Right ventricle myocardium superior (tissue), 1 donor: ENCODE results near the gene ARF1. TPM values are rescaled to one million over a fixed set of nuclear protein-coding genes. Genes with fewer than 3 reads are reported as not detected.

Source experiments
- ATAC-seq: fragments of 200-7000 bp; cut with Tn5 transposase; one replicate; pipeline ENCODE4 v1.9.1; 2020; ENCODE audit warnings: mild to moderate bottlenecking; ENCODE audit not compliant: poor library complexity
- DNase-seq: peaks from one replicate; pipeline ENCODE4 v3.0.0-alpha.2; 2020
- intact Hi-C: fragments of 100-400 bp; cut with DNase I; formaldehyde crosslinking; loops from one replicate; pipeline ENCODE4 v1.11.2; 2022
- long read RNA-seq: library from polyadenylated mRNA; unstranded; transcript quantifications from one replicate; pipeline ENCODE4 v2.0.0, GENCODE V29; 2021
- total RNA-seq: library from RNA; stranded (reverse); fragmentation: NEBNext Ultra II Directional; extraction: Animal tissue kit (Norgen Biotek cat#: 25700); gene quantifications from one replicate; pipeline ENCODE4 v1.2.1, GENCODE V29; 2021
- donor health status: DM: no; HTN: yes; CAD: no; lungs with severe emphysema.

The ARF1 gene
- 251 TPM for total RNA-seq
- long read RNA-seq, transcript ARF1-210 (5 exons, 597 nt) = minor isoform, 5 of 976 reads
- long read RNA-seq, transcript ARF1-201 (5 exons, 1,888 nt) = major isoform, 877 of 976 reads
- long read RNA-seq, transcript ARF1-213 (5 exons, 1,972 nt) = minor isoform, 14 of 976 reads
- long read RNA-seq, partial matches to known transcripts = 46 of 976 reads
- long read RNA-seq, other reads (novel, unspliced or antisense) = 28 of 976 reads

- intact Hi-C loops = no loop called here
- DNase-seq (peak; percentile 95), ATAC-seq (peak; percentile 94)
Observed at GRCh38 chr1:228082214-228082917, at the start of gene ARF1. Gene ARF1 (plus strand): TSS chr1:228082708. CDS start chr1:228097115, 14,407 bp downstream.

- DNase-seq = no peak
- no peak for ATAC-seq
- intact Hi-C loops = no loop called here
Observed at GRCh38 chr1:228033376-228033775, 49.1 kb upstream of the ARF1 start.

GRCh38 chr1:228034954-228035837 is 47.3 kb upstream of the ARF1 start:
- no peak for ATAC-seq

GRCh38 chr1:228035844-228036243 is 46.7 kb upstream of the ARF1 start:
- intact Hi-C loops = no loop called here
- no peak for ATAC-seq
- DNase-seq = no peak

More at GRCh38 chr1:228034954-228035837, 47.3 kb upstream of the ARF1 start:
- intact Hi-C loops = no loop called here
- DNase-seq = no peak

GRCh38 chr1:228036701-228037231 is 45.7 kb upstream of the ARF1 start:
- no peak for ATAC-seq
- intact Hi-C loops = no loop called here
- no peak for DNase-seq

GRCh38 chr1:228037401-228038386 is 44.8 kb upstream of the ARF1 start:
- intact Hi-C loops = no loop called here
- no peak for DNase-seq
- ATAC-seq = no peak

GRCh38 chr1:228038387-228039005 is 44.0 kb upstream of the ARF1 start:
- intact Hi-C loops = no loop called here
- ATAC-seq (no peak), DNase-seq (no peak)

GRCh38 chr1:228039006-228039903 is 43.3 kb upstream of the ARF1 start:
- no peak for DNase-seq

GRCh38 chr1:228039986-228040385 is 42.5 kb upstream of the ARF1 start:
- intact Hi-C loops = no loop called here
- ATAC-seq (no peak), DNase-seq (no peak)

More at GRCh38 chr1:228039006-228039903, 43.3 kb upstream of the ARF1 start:
- ATAC-seq = no peak
- intact Hi-C loops = no loop called here

GRCh38 chr1:228041316-228041715 is 41.2 kb upstream of the ARF1 start:
- DNase-seq = no peak
- intact Hi-C loops = no loop called here
- ATAC-seq = no peak

- intact Hi-C loops = no loop called here
- ATAC-seq = no peak
- no peak for DNase-seq
Observed at GRCh38 chr1:228042508-228042907, 40.0 kb upstream of the ARF1 start.

- intact Hi-C loops = no loop called here
- DNase-seq (no peak), ATAC-seq (no peak)
Observed at GRCh38 chr1:228043281-228043848, 39.1 kb upstream of the ARF1 start.

- intact Hi-C loops = no loop called here
- ATAC-seq (no peak), DNase-seq (no peak)
Observed at GRCh38 chr1:228044961-228045360, 37.5 kb upstream of the ARF1 start.

- DNase-seq (no peak), ATAC-seq (no peak)
- intact Hi-C loops = no loop called here
Observed at GRCh38 chr1:228045405-228045804, 37.1 kb upstream of the ARF1 start.

- DNase-seq (no peak), ATAC-seq (no peak)
- intact Hi-C loops = no loop called here
Observed at GRCh38 chr1:228045871-228046270, 36.6 kb upstream of the ARF1 start.

- intact Hi-C loops = no loop called here
- no peak for ATAC-seq
- DNase-seq = no peak
Observed at GRCh38 chr1:228046421-228047182, 35.9 kb upstream of the ARF1 start.
